Adrenal gland (tissue), 5 donors: ENCODE results near the gene FOXB2.

ENCODE experiments used
- POLR2A ChIP-seq, 2 donors: fragments of 450-650 bp; IDR thresholded peaks; one replicate each; pipeline ENCODE4 v1.6.1; 2017; ENCODE audit warnings: antibody characterized with exemption in 2 of 2, mild to moderate bottlenecking in 2 of 2, moderate library complexity in 1 of 2
- TF ChIP-seq, protein P1 (sequence below), 6 experiments: fragments of 450-650 bp in 4 of 6; fragments of 200-600 bp in 2 of 6; sonication (generic) in 1 of 6; IDR thresholded peaks; 1 replicate in 5 of 6; 2 replicates in 1 of 6; pipeline versions ENCODE4 v1.5.1 to v1.8.0; 2016 to 2021; ENCODE audit warnings: antibody characterized with exemption in 6 of 6, mild to moderate bottlenecking in 2 of 6, moderate library complexity in 1 of 6
- donor health status: DM: no; HTN: no; CAD: no.

DNA sequence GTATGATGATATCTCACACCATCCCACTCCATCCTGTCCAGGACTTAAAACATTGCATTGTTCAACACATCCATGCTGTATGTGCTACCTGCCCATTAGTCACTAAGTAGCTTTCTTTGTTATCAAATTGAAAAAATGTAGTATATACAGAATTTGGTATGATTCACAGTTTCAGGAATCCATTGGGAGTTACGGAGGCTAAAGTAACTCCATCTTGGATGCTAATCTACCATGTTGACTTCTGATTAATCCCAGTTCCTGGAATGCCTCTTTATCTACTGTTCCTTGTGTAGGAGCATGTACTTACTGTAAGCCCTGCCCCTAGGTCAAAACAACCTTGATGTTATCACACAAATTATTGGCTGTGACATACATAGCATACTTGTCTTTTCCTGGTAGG lies 38.9 kb upstream of the FOXB2 start:
- TF ChIP-seq POLR2A (IDR thresholded peaks at IDR 0.05), result no peak
- TF ChIP-seq, protein P1, sequence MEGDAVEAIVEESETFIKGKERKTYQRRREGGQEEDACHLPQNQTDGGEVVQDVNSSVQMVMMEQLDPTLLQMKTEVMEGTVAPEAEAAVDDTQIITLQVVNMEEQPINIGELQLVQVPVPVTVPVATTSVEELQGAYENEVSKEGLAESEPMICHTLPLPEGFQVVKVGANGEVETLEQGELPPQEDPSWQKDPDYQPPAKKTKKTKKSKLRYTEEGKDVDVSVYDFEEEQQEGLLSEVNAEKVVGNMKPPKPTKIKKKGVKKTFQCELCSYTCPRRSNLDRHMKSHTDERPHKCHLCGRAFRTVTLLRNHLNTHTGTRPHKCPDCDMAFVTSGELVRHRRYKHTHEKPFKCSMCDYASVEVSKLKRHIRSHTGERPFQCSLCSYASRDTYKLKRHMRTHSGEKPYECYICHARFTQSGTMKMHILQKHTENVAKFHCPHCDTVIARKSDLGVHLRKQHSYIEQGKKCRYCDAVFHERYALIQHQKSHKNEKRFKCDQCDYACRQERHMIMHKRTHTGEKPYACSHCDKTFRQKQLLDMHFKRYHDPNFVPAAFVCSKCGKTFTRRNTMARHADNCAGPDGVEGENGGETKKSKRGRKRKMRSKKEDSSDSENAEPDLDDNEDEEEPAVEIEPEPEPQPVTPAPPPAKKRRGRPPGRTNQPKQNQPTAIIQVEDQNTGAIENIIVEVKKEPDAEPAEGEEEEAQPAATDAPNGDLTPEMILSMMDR (IDR thresholded peaks at IDR 0.05), result no peak
